H1 (cell line): ENCODE results near the gene CEP135. TPM values are rescaled to one million over a fixed set of nuclear protein-coding genes. Genes with fewer than 3 reads are reported as not detected.

ENCODE experiments used
- CTCF ChIA-PET: fragments of 300-600 bp; sonication (Branson Sonifier 250); formaldehyde crosslinking; loops from one replicate; lab custom pipeline; 2021; ENCODE audit not compliant: partially characterized antibody; lab: Charles Lee
- POLR2A ChIA-PET: fragments of 300-600 bp; sonication (Branson Sonifier 250); formaldehyde crosslinking; loops from one replicate; lab custom pipeline; 2021; ENCODE audit warnings: inconsistent platforms; ENCODE audit not compliant: partially characterized antibody; lab: Charles Lee
- DNase-seq, 2 experiments: peaks; one replicate each; pipeline versions ENCODE4 v3.0.0 to v3.0.0-alpha.2; 2010 to 2022; ENCODE audit warnings: low spot score in 2 of 2, low read depth in 1 of 2, mixed read lengths in 1 of 2
- FAIRE-seq: peaks from 2 replicates; lab custom pipeline; 2011; peaks lifted over from hg19 to GRCh38; lab: Jason Lieb, UNC
- H2AFZ ChIP-seq: 2 replicates; pipeline ENCODE4 v1.8.1; 2012; ENCODE audit warnings: low read length, inconsistent platforms
- H2AK5ac ChIP-seq: 2 replicates; pipeline ENCODE4 v1.6.1; 2013; ENCODE audit warnings: low read depth, low read length
- H2BK120ac ChIP-seq: replicated peaks from 2 replicates; pipeline ENCODE3; 2013; ENCODE audit warnings: low read depth, low read length, inconsistent platforms
- H2BK12ac ChIP-seq: 2 replicates; pipeline ENCODE4 v1.6.1; 2013; ENCODE audit warnings: low read depth, low read length
- H2BK15ac ChIP-seq: 2 replicates; pipeline ENCODE4 v1.6.1; 2013; ENCODE audit warnings: low read length
- H2BK20ac ChIP-seq: 2 replicates; pipeline ENCODE4 v1.6.1; 2013; ENCODE audit warnings: low read length
- H2BK5ac ChIP-seq: 2 replicates; pipeline ENCODE4 v1.6.1; 2013; ENCODE audit warnings: low read depth, low read length
- H3K14ac ChIP-seq: 2 replicates; pipeline ENCODE4 v1.6.1; 2013; ENCODE audit warnings: inconsistent platforms; ENCODE audit not compliant: insufficient read length
- H3K18ac ChIP-seq: 2 replicates; pipeline ENCODE4 v1.6.1; 2013; ENCODE audit warnings: low read length; ENCODE audit errors: extremely low read depth
- H3K23ac ChIP-seq: 2 replicates; pipeline ENCODE4 v1.6.1; 2013; ENCODE audit warnings: inconsistent platforms; ENCODE audit not compliant: insufficient read length
- H3K23me2 ChIP-seq: 2 replicates; pipeline ENCODE4 v1.6.1; 2013; ENCODE audit warnings: low read depth, low read length
- H3K27ac ChIP-seq: 2 replicates; pipeline ENCODE4 v1.6.1; 2011; ENCODE audit warnings: low read depth, low read length, inconsistent platforms
- H3K27me3 ChIP-seq, 4 experiments: replicated peaks in 1 of 4; 1 replicate in 1 of 4; 2 replicates in 3 of 4; pipeline versions ENCODE4 v1.6.1 to v1.8.1; 2011 to 2013; ENCODE audit warnings: low read length in 3 of 4, mild to moderate bottlenecking in 3 of 4, inconsistent platforms in 2 of 4, mixed read lengths in 2 of 4, moderate library complexity in 1 of 4; ENCODE audit not compliant: control insufficient read depth in 3 of 4, insufficient read depth in 3 of 4; ENCODE audit errors: extremely low read depth in 1 of 4
- H3K36me3 ChIP-seq, 4 experiments: 2 replicates each; pipeline versions ENCODE4 v1.6.1 to v1.8.1; 2011 to 2013; ENCODE audit warnings: mild to moderate bottlenecking in 4 of 4, low read length in 3 of 4, moderate library complexity in 2 of 4, control low read depth in 1 of 4, inconsistent platforms in 1 of 4; ENCODE audit not compliant: insufficient read depth in 4 of 4, control insufficient read depth in 2 of 4
- H3K4ac ChIP-seq: replicated peaks from 2 replicates; pipeline ENCODE3; 2013; ENCODE audit warnings: low read length, low read depth, mixed read lengths, inconsistent platforms; ENCODE audit not compliant: insufficient read length
- H3K4me1 ChIP-seq, 4 experiments: replicated peaks in 1 of 4; 1 replicate in 1 of 4; 2 replicates in 3 of 4; pipeline versions ENCODE4 v1.6.1 to v1.8.1; 2011 to 2013; ENCODE audit warnings: low read length in 3 of 4, inconsistent platforms in 2 of 4, mixed read lengths in 1 of 4; ENCODE audit not compliant: insufficient read depth in 4 of 4, control insufficient read depth in 3 of 4
- H3K4me2 ChIP-seq, 2 experiments: 2 replicates each; pipeline versions ENCODE4 v1.6.1 to v1.8.1; 2011 to 2013; ENCODE audit warnings: low read depth in 2 of 2, low read length in 2 of 2, control low read depth in 1 of 2, inconsistent platforms in 1 of 2, mild to moderate bottlenecking in 1 of 2; ENCODE audit not compliant: insufficient read depth in 1 of 2
- H3K4me3 ChIP-seq, 4 experiments: fragments of 200-600, 300-600 bp in 1 of 4; sonication (generic), shearing (Covaris generic), sonication (Bioruptor Twin) in 1 of 4; 2 replicates each; pipeline versions ENCODE4 v1.5.1 to v1.8.1; 2011 to 2016; ENCODE audit warnings: low read length in 4 of 4, low read depth in 3 of 4, control low read depth in 2 of 4, inconsistent platforms in 2 of 4, mild to moderate bottlenecking in 2 of 4, mixed read lengths in 1 of 4, moderate library complexity in 1 of 4; ENCODE audit not compliant: insufficient read depth in 2 of 4; ENCODE audit errors: extremely low read depth in 1 of 4
- H3K56ac ChIP-seq: replicated peaks from 2 replicates; pipeline ENCODE3; 2013; ENCODE audit warnings: low read depth, mild to moderate bottlenecking, mixed read lengths, low read length, inconsistent platforms; ENCODE audit not compliant: insufficient read length
- H3K79me1 ChIP-seq: 2 replicates; pipeline ENCODE4 v1.6.1; 2013; ENCODE audit warnings: low read depth, low read length, control low read depth
- H3K79me2 ChIP-seq, 2 experiments: 2 replicates each; pipeline versions ENCODE4 v1.6.1 to v1.8.1; 2012 to 2013; ENCODE audit warnings: low read length in 2 of 2, mild to moderate bottlenecking in 2 of 2, inconsistent platforms in 1 of 2; ENCODE audit not compliant: insufficient read depth in 2 of 2, control insufficient read depth in 1 of 2
- H3K9ac ChIP-seq, 4 experiments: replicated peaks in 1 of 4; 1 replicate in 1 of 4; 2 replicates in 3 of 4; pipeline versions ENCODE4 v1.6.1 to v1.8.1; 2011 to 2013; ENCODE audit warnings: low read depth in 3 of 4, low read length in 3 of 4, control low read depth in 2 of 4, mild to moderate bottlenecking in 2 of 4, moderate library complexity in 2 of 4, inconsistent platforms in 1 of 4; ENCODE audit errors: extremely low read depth in 1 of 4
- H3K9me3 ChIP-seq, 2 experiments: 2 replicates each; pipeline versions ENCODE4 v1.6.1 to v1.8.1; 2012 to 2013; ENCODE audit warnings: mild to moderate bottlenecking in 2 of 2, moderate library complexity in 2 of 2, control low read depth in 1 of 2, inconsistent platforms in 1 of 2, low read depth in 1 of 2, low read length in 1 of 2, mixed read lengths in 1 of 2; ENCODE audit not compliant: insufficient read depth in 2 of 2
- H4K20me1 ChIP-seq, 2 experiments: replicated peaks in 1 of 2; 2 replicates each; pipeline versions ENCODE3 to v1.8.1; 2011 to 2013; ENCODE audit warnings: inconsistent platforms in 2 of 2, low read length in 2 of 2, mild to moderate bottlenecking in 1 of 2; ENCODE audit not compliant: insufficient read depth in 2 of 2, control insufficient read depth in 1 of 2
- H4K5ac ChIP-seq: 2 replicates; pipeline ENCODE4 v1.6.1; 2013; ENCODE audit warnings: low read length, low read depth, mixed read lengths, inconsistent platforms; ENCODE audit not compliant: insufficient read length
- H4K8ac ChIP-seq: 2 replicates; pipeline ENCODE4 v1.8.0; 2013; ENCODE audit warnings: mild to moderate bottlenecking, moderate library complexity, low read length, inconsistent platforms; ENCODE audit not compliant: insufficient read depth; ENCODE audit errors: extremely low read depth
- H4K91ac ChIP-seq: replicated peaks from 2 replicates; pipeline ENCODE3; 2013; ENCODE audit warnings: low read length, mixed read lengths, inconsistent platforms; ENCODE audit not compliant: insufficient read length
- BCL11A ChIP-seq, 2 experiments: IDR thresholded peaks; one replicate each; pipeline ENCODE4 v1.6.1; 2011; ENCODE audit warnings: low read depth in 2 of 2, low read length in 2 of 2, mild to moderate bottlenecking in 2 of 2
- BRCA1 ChIP-seq: IDR thresholded peaks from 2 replicates; pipeline ENCODE4 v1.6.1; 2012; ENCODE audit warnings: low read depth, low read length, improper control_type of control experiment
- JUND ChIP-seq: IDR thresholded peaks from 2 replicates; pipeline ENCODE4 v1.6.1; 2011; ENCODE audit warnings: mild to moderate bottlenecking, improper control_type of control experiment, low read length
- SAP30 ChIP-seq: fragments of 300-600 bp; sonication (generic); IDR thresholded peaks from 2 replicates; pipeline ENCODE4 v1.7.1; 2012; ENCODE audit warnings: low read length, moderate library complexity, mild to moderate bottlenecking, inconsistent platforms; ENCODE audit not compliant: insufficient read depth, insufficient replicate concordance
- SIN3A ChIP-seq, 2 experiments: IDR thresholded peaks in 1 of 2; conservative IDR thresholded peaks in 1 of 2; 2 replicates each; pipeline ENCODE4 v1.6.1; 2011 to 2012; ENCODE audit warnings: low read length in 2 of 2, improper control_type of control experiment in 1 of 2, low read depth in 1 of 2, mild to moderate bottlenecking in 1 of 2
- SIRT6 ChIP-seq: IDR thresholded peaks from one replicate; pipeline ENCODE4 v1.7.1; 2012; ENCODE audit warnings: low read length, inconsistent platforms
- WGBS, 2 experiments: shearing (Covaris generic) in 1 of 2; methylation state at CpG; one replicate each; pipeline versions ENCODE4 v1.1.6 to v1.1.7; 2013 to 2015; ENCODE audit warnings: low lambda C conversion rate in 2 of 2, mixed read lengths in 2 of 2, inconsistent platforms in 1 of 2, low coverage in 1 of 2, missing lambda C conversion rate in 1 of 2; ENCODE audit not compliant: insufficient replicate concordance in 2 of 2, insufficient coverage in 1 of 2, insufficient read length in 1 of 2; ENCODE audit errors: extremely low coverage in 1 of 2, missing lambda C conversion rate in 1 of 2; 5-methylcytosine and 5-hydroxymethylcytosine counted together
- polyA plus RNA-seq, 7 experiments: library from polyadenylated mRNA; depleted of rRNA in 3 of 7; stranded (reverse) in 5 of 7; unstranded in 2 of 7; fragments of >200 nt in 5 of 7; fragments of 200-250 nt in 2 of 7; gene quantifications; 1 replicate in 5 of 7; 2 replicates in 1 of 7; 4 replicates in 1 of 7; pipeline versions ENCODE4 v1.2.1 to v1.2.3, GENCODE V29; 2011 to 2013; ENCODE audit warnings: missing spikeins in 2 of 7, mixed read lengths in 2 of 7
- total RNA-seq: library from RNA; stranded (reverse); fragmentation: NEBNext Ultra II Directional; extraction: Animal tissue kit (Norgen Biotek cat#: 25700); gene quantifications from 2 replicates; pipeline ENCODE4 v1.2.1, GENCODE V29; 2021
- TF ChIP-seq, protein P1 (sequence below), 3 experiments: IDR thresholded peaks; 1 replicate in 2 of 3; 2 replicates in 1 of 3; pipeline versions ENCODE4 v1.5.1 to v1.6.1; 2011; ENCODE audit warnings: low read length in 3 of 3, mild to moderate bottlenecking in 3 of 3, inconsistent platforms in 2 of 3, low read depth in 1 of 3, moderate library complexity in 1 of 3; ENCODE audit not compliant: insufficient read depth in 1 of 3; ENCODE audit errors: control extremely low read depth in 1 of 3

The CEP135 gene
- total and polyA plus RNA-seq, 2 of the 8 experiments (the other 6 are each of a cell fraction or from before 2014, with no cell fraction given), result 2.7 to 14.5 TPM

DNA sequence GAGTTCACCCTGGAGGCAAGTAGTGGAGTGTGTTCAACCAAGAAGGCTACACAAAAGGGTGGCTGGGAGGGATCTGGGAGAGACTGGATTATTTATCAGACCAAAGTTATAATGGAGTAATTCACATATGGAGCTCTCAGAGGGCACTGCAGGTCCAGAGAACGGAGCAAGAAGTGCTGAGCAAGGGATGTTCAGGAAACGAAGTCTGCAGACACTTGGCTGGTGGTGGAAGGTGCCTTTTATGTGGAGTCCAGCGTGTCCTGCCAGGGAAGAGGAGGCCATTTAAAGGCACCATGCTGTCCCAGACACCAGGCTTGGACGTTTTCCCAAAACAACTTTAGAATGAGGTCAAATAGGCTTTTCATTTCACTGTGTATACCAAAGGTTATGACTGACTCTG lies 130.1 kb downstream of the CEP135 start:
- H3K36me3 ChIP-seq, result peaks cover 0 to 9% (median 0%) of the 10 kb centered on the region in 4 experiments; a peak in 2 of 8 replicates
- H2AFZ ChIP-seq, result no peak overlapping the region
- CTCF ChIA-PET, result no interaction called here
- H3K27ac ChIP-seq, result no peak overlapping the region
- H4K20me1 ChIP-seq, result no peaks in the 10 kb centered on the region
- no peaks in the 10 kb centered on the region for H3K4me1 ChIP-seq
- H3K18ac ChIP-seq, result no peak overlapping the region
- no peak overlapping the region for H4K91ac ChIP-seq
- TF ChIP-seq BRCA1 (no peak), SIN3A (conservative IDR thresholded peaks at IDR 0.05 in 1 of 2, IDR thresholded peaks at IDR 0.05 in 1 of 2; ENCODE audit: low read depth in 1 of 2, low read length in 2 of 2) (no peak), SAP30 (no peak), JUND (no peak), SIRT6 (no peak), BCL11A (IDR thresholded peaks at IDR 0.05; ENCODE audit: low read depth in 2 of 2, low read length in 2 of 2) (no peak)
- TF ChIP-seq, protein P1, sequence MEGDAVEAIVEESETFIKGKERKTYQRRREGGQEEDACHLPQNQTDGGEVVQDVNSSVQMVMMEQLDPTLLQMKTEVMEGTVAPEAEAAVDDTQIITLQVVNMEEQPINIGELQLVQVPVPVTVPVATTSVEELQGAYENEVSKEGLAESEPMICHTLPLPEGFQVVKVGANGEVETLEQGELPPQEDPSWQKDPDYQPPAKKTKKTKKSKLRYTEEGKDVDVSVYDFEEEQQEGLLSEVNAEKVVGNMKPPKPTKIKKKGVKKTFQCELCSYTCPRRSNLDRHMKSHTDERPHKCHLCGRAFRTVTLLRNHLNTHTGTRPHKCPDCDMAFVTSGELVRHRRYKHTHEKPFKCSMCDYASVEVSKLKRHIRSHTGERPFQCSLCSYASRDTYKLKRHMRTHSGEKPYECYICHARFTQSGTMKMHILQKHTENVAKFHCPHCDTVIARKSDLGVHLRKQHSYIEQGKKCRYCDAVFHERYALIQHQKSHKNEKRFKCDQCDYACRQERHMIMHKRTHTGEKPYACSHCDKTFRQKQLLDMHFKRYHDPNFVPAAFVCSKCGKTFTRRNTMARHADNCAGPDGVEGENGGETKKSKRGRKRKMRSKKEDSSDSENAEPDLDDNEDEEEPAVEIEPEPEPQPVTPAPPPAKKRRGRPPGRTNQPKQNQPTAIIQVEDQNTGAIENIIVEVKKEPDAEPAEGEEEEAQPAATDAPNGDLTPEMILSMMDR (IDR thresholded peaks at IDR 0.05; ENCODE audit: control extremely low read depth in 1 of 3, insufficient read depth in 1 of 3, low read depth in 1 of 3, low read length in 3 of 3), result no peak
- 88% methylated on average over 4 of the region's 4 CpGs; no CpG with 5 or more reads in 1 of the 2 experiments for WGBS, 2 experiments
- H3K4me3 ChIP-seq, result no peak overlapping the region
- H3K14ac ChIP-seq, result no peak overlapping the region
- no peak overlapping the region for H2BK15ac ChIP-seq
- peaks cover 10 to 12% of the 10 kb centered on the region in 2 experiments for H3K9me3 ChIP-seq
- H2AK5ac ChIP-seq, result no peak overlapping the region
- no peak overlapping the region for H2BK5ac ChIP-seq
- 0 out of 2 replicates have a peak, but pooled peaks cover 3% of the 10 kb centered on the region for H3K79me1 ChIP-seq
- no peaks in the 10 kb centered on the region for H3K23me2 ChIP-seq
- POLR2A ChIA-PET, result no interaction called here
- no peaks in the 10 kb centered on the region for H3K27me3 ChIP-seq
- H2BK12ac ChIP-seq, result no peak overlapping the region
- FAIRE-seq (no peak), DNase-seq (no peak)
- H4K5ac ChIP-seq, result no peak overlapping the region
- no peak overlapping the region for H3K9ac ChIP-seq
- no peak overlapping the region for H2BK120ac ChIP-seq
- no peak overlapping the region for H3K4me2 ChIP-seq
- H3K79me2 ChIP-seq, result peaks cover 0 to 25% of the 10 kb centered on the region in 2 experiments; a peak in 3 of 4 replicates
- H3K4ac ChIP-seq, result no peak overlapping the region
- no peak overlapping the region for H3K56ac ChIP-seq
- no peak overlapping the region for H3K23ac ChIP-seq
- H2BK20ac ChIP-seq, result no peak overlapping the region
- H4K8ac ChIP-seq, result no peak overlapping the region
